ENCODE results near the gene RPS5.
A peak's percentile ranks its signal among the peaks of the same experiment; 100 is the strongest.
"Not testable (repeated sequence)": the region's sequence is repeated elsewhere in the genome, so short reads cannot be mapped to it uniquely, and the experiment has no call there.

The RPS5 gene

DNA sequence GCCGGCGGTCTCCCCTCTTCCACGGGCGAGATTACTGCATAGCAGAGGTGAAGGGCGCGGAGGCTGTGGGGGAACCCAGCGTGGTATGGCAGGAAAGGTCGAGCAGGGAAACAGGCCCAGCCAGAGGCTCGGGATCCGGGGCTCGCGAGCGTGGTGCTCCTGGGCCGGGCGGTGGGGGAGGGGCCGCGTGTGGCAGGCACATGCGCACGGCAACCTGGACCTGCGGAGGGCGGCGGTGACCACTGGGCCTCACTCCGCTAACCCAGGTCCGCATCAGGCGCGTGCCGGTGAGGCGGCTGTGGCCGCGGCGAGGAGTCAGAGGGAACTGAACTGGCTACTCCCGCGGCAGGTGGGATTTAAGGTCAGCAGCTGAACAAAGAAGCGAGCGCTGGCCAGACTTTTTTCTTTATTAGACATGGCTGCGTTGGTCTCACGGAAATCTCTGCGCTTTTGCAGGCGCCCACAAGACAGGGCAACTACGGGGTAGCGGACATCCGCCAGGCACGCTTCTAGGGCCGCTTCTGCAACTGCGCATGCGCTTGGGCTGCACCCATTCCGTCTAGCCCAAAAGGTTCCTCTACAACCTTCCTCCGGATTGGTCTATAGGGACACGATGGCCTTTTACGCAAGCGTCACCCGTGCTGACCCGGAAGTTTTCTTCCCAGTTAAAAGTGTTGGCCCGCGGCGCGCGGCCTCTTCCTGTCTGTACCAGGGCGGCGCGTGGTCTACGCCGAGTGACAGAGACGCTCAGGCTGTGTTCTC is at the start of gene RPS5:
RPS5 (plus strand) TSS at position 694 of the 762 bp plus-strand sequence. CDS start 869 bp downstream, outside the sequence.
- intact Hi-C loops (cut with DNase I) = no loop called here
- peak; percentile 94 to 99 (median 96) for DNase-seq

DNA sequence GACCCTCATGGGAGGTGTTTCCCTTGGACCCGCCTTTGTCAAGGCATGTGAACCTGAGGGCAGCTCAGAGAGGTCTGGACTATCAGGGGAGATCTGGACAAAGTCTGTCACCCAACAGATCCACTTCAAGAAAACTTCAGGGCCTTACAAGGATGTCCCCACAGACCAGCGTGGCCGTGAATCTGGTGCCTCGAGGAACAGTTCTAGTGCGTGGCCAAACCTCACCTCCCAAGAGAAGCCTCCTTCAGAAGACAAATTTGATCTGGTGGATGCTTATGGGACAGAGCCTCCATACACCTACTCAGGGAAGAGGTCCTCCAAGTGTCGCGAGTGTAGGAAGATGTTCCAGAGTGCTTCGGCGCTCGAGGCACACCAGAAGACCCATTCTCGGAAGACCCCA is 48.7 kb upstream of the RPS5 start:
- DNase-seq = no peak
- intact Hi-C loops (cut with DNase I) = no loop called here

DNA sequence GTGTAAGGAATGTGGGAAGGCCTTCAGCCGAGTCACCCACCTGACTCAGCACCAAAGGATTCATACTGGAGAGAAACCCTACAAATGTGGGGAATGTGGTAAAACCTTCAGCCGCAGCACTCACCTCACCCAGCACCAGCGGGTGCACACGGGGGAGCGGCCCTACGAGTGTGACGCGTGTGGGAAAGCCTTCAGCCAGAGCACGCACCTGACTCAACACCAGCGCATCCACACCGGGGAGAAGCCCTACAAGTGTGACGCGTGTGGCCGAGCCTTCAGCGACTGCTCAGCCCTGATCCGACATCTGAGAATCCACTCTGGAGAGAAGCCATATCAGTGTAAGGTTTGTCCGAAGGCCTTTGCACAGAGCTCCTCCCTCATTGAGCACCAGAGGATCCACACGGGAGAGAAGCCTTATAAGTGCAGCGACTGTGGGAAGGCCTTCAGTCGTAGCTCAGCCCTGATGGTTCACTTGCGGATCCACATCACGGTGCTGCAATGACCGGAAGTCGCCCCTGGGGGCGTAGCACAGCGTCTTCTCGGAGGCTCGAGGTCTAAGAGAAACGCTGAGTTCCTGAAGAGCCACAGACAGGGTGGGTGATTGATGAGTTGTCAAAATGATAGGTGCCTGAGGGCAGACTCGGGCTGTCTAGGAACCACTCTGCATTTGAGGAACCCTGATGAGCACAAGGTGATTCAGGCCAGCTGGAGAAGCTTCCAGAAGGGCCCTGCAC is 48.1 kb upstream of the RPS5 start:
- peak in 1 of 10 donors; percentile 34 for DNase-seq
- intact Hi-C loops (cut with DNase I) = no loop called here

DNA sequence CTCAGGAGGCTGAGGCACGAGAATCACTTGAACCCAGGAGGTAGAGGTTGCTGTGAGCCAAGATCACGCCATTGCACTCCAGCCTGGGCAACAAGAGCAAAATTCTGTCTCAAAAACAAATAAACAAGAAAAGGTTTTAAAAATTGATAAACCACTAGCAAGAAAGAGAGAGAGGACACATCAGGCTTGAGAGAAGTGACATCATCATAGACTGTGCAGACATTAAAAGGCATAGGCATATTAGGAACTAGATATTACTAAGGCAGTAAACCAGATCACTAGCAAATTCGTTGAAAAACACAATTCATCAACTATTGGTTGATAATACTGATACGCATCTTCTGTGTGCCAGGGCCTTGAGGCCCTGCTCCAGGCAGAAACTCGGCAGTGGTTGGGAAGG is 41.5 kb upstream of the RPS5 start:
- intact Hi-C loops (cut with DNase I) = no loop called here

DNA sequence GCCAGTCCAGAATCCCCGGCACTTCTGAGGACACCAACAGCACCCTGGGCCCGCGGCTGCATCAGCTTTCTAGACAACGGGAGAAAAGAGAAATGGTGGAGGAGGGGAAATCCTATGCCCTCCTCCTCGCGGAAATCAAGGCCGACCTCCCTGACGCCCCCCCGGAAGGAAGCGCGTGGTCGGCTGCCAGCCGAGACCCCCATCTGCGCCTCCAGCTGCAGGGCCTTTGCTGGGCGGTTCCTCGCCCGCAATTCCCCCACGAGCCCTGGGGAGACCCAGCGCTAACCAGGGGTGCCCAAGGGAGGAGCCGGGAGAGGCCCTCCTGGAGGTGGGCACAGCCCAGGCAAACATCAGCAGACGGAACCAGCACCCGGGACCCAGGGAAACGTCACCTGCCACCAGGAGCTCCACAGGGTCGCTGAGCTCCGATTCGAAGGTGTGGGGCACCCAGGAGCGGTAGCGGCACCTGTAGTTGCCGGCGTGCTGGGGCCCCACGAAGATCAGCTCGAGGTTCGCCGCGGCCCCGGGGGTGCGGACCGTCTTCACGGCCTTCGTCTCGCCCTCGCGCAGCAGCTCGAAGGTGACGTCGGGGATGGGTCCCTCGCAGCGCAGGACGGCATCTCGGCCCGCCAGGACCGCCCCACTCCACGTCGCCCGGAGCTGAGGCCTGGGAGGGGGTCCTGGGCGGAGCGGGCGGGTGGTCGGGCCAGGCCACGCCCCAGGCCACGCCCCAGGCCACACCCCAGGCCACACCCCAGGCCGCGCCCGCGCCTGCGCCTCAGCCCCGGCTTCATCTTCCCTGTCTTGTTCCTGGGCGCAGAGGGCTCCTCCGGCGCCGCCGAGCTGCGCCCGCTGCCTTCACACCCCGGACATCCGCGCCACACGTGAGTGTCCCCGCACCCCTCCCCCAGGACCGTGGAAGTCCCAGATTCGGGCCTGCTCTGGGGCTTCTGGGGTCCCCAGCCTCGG is 39.8 kb upstream of the RPS5 start:
- intact Hi-C loops (cut with DNase I) = loop anchor here (1.0 kb wide), 1 partner anchor 15 kb away; the partner anchor contains the start of gene ZNF497
- DNase-seq = peak; percentile 57 to 98 (median 75)

More for the DNA sequence above, 41.5 kb upstream of the RPS5 start:
- DNase-seq = no peak

DNA sequence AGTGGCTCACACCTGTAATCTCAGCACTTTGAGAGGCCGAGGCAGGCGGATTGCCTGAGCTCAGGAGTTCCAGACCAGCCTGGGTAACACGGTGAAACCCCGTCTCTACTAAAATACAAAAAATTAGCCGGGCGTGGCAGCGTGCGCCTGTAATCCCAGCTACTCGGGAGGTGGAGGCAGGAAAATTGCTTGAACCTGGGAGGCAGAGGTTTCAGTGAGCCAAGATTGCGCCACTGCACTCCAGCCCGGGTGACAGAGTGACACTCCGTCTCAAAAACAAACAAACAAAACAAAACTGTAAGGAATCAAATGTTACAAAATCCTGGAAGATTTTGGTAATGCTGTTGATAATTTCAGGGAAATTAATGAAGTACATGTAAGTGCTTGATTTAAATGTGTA is 39.0 kb upstream of the RPS5 start:
- intact Hi-C loops (cut with DNase I); DNase-seq: not testable (repeated sequence)

DNA sequence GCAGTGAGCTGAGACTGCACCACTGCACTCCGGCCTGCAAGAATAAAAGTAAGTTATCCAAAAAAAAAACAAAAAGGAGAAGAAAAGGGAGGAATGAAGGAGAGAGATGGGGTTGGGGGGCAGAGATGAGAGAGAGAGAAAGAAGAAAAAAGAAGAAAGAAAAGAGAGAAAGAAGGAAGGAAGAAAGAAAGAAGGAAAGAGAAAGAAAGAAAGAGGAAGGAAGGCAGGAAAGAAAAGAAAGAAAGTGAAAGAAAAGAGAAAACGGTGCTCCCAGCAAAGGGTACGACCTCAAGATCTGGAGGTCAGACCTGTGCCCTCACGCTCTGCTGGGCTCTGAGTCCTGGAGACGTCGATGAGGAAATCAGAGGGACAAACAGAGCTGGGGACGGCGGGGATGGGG is 37.5 kb upstream of the RPS5 start:
- intact Hi-C loops (cut with DNase I) = no loop called here
- DNase-seq = no peak

DNA sequence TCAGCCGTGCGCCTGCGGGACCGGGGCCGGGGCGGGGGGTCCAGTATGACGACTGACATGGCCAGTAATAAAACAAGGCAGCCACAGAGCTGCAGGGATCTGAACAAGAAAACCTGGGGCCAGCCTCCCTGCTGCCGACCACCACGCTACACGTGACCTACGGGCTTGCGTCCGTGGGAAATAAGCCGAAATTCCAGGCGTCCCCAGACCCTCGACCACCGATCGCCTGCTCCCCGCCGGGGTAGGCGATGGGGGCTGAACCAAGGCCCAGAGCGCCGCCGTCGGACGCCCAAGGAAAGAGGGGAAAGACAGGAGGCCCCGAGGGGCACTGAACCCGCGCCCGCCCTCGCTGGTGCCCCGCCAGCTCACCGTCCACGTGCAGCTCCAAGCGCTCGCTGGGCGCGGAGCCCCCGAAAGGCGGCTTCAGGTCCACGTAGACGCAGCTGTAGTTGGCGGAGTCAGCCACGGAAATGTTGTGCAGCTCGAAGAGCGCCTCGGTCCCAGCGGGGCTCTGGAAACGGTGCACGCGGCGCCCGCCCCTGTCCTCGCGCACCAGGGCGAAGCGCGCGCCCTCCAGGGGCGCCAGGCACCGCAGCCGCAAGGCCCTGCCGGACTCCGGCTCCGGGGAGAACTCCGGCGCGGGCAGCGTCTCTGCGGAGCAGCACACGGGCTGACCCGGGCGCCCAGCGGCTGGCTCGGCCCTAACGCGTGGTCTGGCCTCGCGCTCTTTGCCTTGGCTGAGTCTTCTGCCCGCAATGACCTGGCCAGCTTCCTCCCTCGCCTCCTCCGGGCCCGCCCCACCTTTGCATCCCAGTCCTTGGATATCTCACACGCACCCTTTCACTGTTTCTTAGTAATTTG is 36.8 kb upstream of the RPS5 start:
- intact Hi-C loops (cut with DNase I) = no loop called here
- DNase-seq = peak in 3 of 10 donors; percentile 50 to 73 (median 67)

DNA sequence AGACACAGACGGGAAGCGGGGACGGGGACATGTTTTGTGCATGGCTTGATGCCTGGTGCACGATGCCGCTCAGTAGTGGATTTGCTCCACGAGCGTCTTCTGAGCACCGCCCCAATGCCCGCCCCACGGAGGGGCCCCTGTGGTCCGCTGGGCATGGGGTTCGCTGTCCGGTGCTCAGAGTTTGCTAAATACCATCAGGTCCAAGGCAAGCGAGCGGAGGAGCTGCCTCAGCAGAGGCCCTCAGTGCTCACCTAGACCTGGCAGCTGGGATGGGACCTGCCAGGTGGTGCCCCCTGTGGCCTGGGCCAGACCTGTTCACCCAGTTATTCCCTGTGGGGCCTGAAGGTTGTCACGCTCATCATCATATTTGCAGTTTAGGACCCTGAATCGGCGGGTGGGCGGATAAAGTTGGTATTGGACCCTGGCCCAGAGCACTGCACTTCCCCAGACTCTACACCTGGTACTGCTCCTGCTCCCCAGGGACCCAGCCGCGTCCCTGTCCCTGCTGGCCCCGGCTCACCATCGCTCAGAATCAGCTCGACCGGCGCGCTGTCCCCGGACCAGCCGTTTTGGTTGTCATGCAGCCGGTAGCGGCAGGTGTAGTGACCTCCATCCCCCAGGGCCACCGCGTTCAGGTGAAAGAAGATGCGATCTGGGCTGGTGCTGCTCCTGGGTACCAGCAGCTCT is 36.1 kb upstream of the RPS5 start:
- intact Hi-C loops (cut with DNase I) = no loop called here
- peak in 2 of 10 donors; percentile 73 to 76 for DNase-seq

DNA sequence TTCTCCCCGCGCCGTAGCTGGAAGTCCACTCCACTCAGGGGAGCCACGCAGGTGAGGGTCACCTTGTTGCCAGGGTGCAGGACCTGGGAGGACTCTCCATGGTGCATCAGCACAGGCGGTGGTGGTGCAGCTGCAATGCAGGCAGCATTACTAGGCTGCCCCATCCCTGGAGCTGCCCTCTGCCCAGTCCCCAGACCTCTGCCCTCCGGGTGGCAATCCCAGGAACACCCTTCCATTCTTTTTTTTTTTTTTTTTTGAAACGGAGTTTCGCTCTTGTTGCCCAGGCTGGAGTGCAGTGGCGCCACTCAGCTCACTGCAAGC is 35.6 kb upstream of the RPS5 start:
- intact Hi-C loops (cut with DNase I) = no loop called here
- no peak for DNase-seq

DNA sequence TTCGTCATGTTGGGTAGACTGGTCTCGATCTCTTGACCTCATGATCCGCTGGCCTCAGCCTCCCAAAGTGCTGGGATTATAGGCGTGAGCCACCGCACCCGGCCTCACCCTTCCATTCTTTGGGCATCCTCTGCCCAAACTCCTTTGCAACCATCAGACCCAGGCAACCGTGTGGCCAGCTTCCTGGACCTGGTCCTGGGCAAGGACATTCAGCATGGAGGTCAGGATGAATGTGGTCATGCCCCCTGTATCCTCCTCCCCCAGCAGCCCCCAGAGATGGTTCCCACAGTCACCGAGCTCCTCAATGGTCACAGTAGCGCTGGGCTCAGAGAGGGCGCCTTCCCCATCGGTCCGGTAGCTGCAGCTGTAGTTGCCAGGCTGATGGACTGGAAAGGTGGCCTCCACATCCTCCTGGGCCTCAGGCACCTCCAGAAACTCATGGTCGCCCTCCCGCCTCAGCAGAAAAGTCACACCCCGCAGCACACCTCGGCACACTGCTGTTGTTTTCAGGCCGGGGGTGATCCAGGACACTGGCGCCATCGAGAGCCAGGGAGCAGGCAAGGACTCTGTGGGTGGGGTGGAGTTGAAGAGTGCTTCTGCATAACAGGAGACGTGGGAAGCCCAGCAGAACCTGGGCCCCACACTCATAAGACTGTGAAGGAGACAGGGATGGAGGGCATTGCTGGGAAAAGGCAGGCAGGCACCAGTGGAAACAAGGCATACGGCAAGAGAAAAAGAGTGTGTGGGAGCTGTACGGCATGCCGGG is 34.9 kb upstream of the RPS5 start:
- intact Hi-C loops (cut with DNase I) = no loop called here
- DNase-seq = peak in 2 of 10 donors; percentile 68 to 76

DNA sequence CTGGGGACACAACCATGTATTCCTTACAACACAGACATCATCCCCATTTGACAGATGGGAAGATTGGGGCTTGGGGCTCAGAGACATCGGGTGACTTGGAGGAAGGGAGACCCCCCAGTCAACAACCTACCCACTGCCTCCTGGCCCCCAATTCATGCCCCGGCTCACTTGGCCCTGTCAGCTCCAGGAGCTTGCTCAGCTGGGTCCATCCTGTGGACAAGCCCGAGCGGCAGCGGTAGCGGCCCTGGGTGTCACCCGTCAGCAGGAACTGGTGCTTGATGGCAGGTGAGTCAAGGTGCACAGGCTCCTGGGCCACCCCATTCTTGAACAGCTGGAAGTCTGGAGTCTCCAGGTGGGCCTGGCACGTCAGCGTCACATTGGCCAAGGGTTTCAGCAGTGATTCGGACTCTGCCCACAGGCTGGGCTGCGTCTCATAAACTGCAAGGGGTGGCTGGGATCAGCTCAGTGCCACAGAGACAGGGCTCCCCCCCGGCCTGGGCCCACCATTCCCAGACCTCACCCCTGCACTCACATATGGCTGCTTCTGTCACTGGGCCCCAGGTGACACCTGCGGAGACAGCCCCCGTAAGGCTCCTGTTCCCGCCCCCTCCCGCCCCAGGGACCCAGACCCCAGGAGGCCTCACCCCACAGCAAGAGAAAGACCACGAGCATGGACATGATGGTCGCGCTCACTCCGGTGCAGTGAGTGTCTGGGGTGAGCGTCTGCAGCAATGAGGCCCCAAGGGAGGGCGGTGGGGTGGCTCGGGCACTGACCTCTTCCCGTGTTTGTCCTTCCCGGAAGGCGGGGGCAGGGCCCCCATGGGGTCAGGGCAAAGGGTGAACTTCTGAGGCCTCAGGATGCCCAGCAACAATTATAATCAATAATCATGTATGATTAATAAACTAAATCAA is 34.1 kb upstream of the RPS5 start, which contains the start of gene A1BG:
A1BG (minus strand) TSS at position 733 of the 912 bp plus-strand sequence; CDS start at position 678, 55 bp downstream.
- DNase-seq = peak in 2 of 10 donors; percentile 59 to 77
- intact Hi-C loops (cut with DNase I) = no loop called here

DNA sequence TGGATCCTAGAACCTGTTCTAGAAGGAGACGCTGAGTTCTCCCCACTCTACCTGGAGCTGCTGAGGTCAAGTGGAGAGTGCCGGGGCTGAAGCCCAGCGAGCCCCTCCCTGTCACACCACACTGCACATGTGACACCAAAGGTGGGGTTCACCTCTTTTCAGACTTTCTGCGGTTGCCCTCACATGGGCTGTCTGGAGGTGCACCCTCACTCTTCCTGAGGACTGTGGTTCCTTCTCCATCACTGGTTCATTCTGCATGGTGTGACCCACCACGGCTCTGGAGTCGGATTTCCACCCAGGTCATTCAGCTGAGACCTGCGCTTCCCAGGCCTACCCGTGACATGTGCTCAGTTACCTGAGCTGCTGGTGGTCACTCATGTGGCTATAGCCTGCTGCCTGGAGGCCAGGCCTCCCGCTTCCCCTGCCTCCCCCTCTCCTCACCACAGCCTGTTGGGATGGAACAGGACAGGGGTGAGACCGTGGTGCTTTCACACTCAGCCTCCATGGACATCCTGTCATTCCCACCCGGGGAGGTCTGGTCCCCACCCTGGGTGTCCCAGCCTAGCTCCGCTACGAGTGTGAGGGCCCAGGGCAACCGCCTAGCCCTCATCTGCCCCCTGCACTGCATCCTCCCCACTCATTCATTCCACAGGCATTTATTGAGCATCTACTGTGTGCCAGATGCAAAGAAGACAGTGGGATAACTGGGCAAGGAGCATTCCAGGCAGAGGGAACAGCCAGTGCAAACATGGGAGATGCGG is 33.2 kb upstream of the RPS5 start:
- intact Hi-C loops (cut with DNase I) = no loop called here
- peak in 2 of 10 donors; percentile 23 to 42 for DNase-seq

DNA sequence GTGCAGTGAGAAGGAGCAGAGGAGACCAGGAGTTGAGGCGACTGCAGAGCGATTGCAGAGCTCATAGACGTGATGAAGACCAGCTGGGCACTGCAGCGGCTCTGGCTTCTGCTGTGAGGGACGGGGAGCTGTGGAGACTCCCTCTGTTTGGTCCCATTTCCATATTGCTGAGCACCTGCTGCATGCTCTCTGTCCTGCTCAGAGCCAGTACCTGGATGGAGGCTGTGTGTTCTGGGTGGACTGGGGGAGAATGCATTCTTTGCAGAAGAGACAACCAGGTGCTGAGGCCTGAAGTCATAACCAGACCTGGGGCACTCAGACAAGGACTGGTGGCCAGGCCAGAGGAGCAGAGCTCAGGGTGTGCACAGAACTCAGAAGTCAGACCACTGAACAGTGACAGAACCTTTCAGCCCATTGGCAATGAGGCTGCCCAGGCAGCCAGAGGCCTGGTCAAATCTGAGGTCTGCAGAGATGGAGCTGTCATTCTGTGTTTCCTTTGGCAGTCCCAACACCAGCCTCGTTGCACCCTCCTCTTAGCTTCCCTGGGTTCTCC is 32.5 kb upstream of the RPS5 start:
- intact Hi-C loops (cut with DNase I) = no loop called here
- DNase-seq = peak in 2 of 10 donors; percentile 40 to 68

DNA sequence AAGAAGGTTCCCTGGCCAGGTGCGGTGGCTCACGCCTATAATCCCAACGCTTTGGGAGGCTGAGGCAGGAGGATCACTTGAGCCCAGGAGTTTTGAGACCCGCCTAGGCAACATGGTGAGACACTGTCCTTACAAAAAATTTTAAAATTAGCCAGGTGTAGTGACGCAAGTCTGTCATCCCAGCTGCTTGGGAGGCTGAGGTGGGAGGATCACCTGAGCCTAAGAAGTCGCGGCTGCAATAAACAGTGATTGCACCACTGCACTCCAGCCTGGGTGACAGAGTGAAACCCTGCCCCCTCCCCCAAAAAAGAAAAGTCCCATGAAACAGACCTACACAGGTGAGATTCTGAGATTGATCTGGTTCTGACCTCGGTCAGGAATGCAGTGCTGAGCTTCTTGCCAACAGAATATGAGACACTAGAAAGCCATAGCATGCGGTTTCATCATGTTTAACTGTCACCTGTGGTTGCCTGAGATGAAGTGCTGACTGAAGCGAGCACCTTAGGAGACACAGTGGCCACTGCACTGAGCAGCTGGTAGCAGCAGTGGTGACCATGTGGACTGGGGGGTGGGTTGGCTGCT is 31.8 kb upstream of the RPS5 start:
- DNase-seq = peak in 3 of 10 donors; percentile 26 to 49 (median 37)
- intact Hi-C loops (cut with DNase I) = no loop called here

Data from posterior cingulate gyrus (tissue), 11 donors.